Activated naive CD4-positive, alpha-beta T cell treated with anti-CD3 and anti-CD28 coated beads for 36 hours (primary cell): Measurements from ENCODE around the gene GNA15. TPM values are rescaled to one million over a fixed set of nuclear protein-coding genes. Genes with fewer than 3 reads are reported as not detected.
A peak's percentile ranks its signal among the peaks of the same experiment; 100 is the strongest.

Experiments used
- CTCF ChIA-PET: fragments of 350-600 bp; sonication (Branson Sonifier 250); formaldehyde crosslinking; loops from one replicate; lab custom pipeline; 2021; ENCODE audit warnings: antibody characterized with exemption; lab: Charles Lee
- DNase-seq: peaks from one replicate; pipeline ENCODE4 v3.0.0-alpha.2; 2020
- H3K27ac Mint-ChIP-seq: one replicate; pipeline ENCODE4 v1.8.0; 2021; ENCODE audit warnings: mild to moderate bottlenecking, mixed read lengths
- H3K27me3 Mint-ChIP-seq: one replicate; pipeline ENCODE4 v1.8.0; 2021; ENCODE audit warnings: low read depth, mixed read lengths
- H3K36me3 Mint-ChIP-seq: one replicate; pipeline ENCODE4 v1.8.0; 2021; ENCODE audit warnings: low read depth, mixed read lengths
- H3K4me1 Mint-ChIP-seq: one replicate; pipeline ENCODE4 v1.8.0; 2021; ENCODE audit warnings: low read depth, mixed read lengths
- H3K4me3 Mint-ChIP-seq: one replicate; pipeline ENCODE4 v1.8.0; 2021; ENCODE audit warnings: mild to moderate bottlenecking, moderate library complexity, mixed read lengths
- H3K9me3 Mint-ChIP-seq: one replicate; pipeline ENCODE4 v1.8.0; 2021; ENCODE audit warnings: mixed read lengths
- intact Hi-C: fragments of 100-400 bp; cut with micrococcal nuclease; formaldehyde crosslinking; loops from one replicate; pipeline ENCODE4 v1.15.1; 2023
- total RNA-seq, 2 experiments: library from RNA; stranded (reverse); gene quantifications; one replicate each; pipeline ENCODE4 v1.2.3, GENCODE V29; 2021

GNA15 gene
- total RNA-seq, 2 experiments from 2014 or later: 26.6 to 28.4 TPM

GRCh38 chr19:3118232-3119070 is 17.4 kb upstream of the GNA15 start:
- H3K27me3 Mint-ChIP-seq: no peaks in the 10 kb centered on the region
- H3K27ac Mint-ChIP-seq: no peak overlapping the region
- intact Hi-C loops: no loop called here
- no peak overlapping the region for H3K4me3 Mint-ChIP-seq
- CTCF ChIA-PET: interaction anchor here (0.7 kb wide), 1 partner anchor 42 kb away, joined by 3 read pairs; no protein-coding TSS in a partner anchor
- no peaks in the 10 kb centered on the region for H3K9me3 Mint-ChIP-seq
- no peak for DNase-seq
- no peaks in the 10 kb centered on the region for H3K36me3 Mint-ChIP-seq
- no peaks in the 10 kb centered on the region for H3K4me1 Mint-ChIP-seq

DNA sequence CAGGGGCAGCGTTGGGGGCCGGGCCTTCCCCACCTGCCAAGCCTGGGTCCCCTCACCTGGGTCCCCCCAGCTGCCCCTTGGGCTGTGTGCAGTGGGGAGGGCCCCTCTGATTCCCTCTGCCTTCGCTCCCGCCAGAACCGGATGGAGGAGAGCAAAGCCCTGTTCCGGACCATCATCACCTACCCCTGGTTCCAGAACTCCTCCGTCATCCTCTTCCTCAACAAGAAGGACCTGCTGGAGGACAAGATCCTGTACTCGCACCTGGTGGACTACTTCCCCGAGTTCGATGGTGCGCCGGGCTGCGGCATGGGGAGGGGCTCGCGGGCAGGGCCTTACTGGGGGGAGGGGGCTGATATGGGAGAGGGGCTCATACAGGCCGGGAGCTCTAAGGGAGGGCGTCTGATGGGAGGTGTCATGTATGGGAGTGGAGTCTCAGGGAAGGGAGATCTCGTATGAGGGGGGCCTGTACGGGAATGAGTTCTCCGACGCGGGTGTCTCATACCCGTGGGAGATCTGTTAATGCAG is 16.7 kb upstream of the GNA15 start:
- intact Hi-C loops: no loop called here
- CTCF ChIA-PET: no interaction called here
- H3K27me3 Mint-ChIP-seq: no peaks in the 10 kb centered on the region
- H3K27ac Mint-ChIP-seq: no peak overlapping the region
- H3K4me1 Mint-ChIP-seq: no peaks in the 10 kb centered on the region
- no peak overlapping the region for H3K4me3 Mint-ChIP-seq
- no peak for DNase-seq
- H3K36me3 Mint-ChIP-seq: no peaks in the 10 kb centered on the region
- H3K9me3 Mint-ChIP-seq: no peaks in the 10 kb centered on the region

- H3K4me1 Mint-ChIP-seq: no peaks in the 10 kb centered on the region
- no peaks in the 10 kb centered on the region for H3K27me3 Mint-ChIP-seq
- no peaks in the 10 kb centered on the region for H3K36me3 Mint-ChIP-seq
- no peak overlapping the region for H3K27ac Mint-ChIP-seq
- intact Hi-C loops: no loop called here
- no peaks in the 10 kb centered on the region for H3K9me3 Mint-ChIP-seq
- no peak for DNase-seq
- no peak overlapping the region for H3K4me3 Mint-ChIP-seq
- CTCF ChIA-PET: no interaction called here
These were observed 16.0 kb upstream of the GNA15 start for GRCh38 chr19:3119693-3120380.

GRCh38 chr19:3120611-3121276 is 15.1 kb upstream of the GNA15 start:
- no peaks in the 10 kb centered on the region for H3K36me3 Mint-ChIP-seq
- H3K4me3 Mint-ChIP-seq: no peak overlapping the region
- DNase-seq: no peak
- H3K9me3 Mint-ChIP-seq: no peaks in the 10 kb centered on the region
- CTCF ChIA-PET: no interaction called here
- no peaks in the 10 kb centered on the region for H3K4me1 Mint-ChIP-seq
- no peak overlapping the region for H3K27ac Mint-ChIP-seq
- H3K27me3 Mint-ChIP-seq: no peaks in the 10 kb centered on the region
- intact Hi-C loops: no loop called here

DNA sequence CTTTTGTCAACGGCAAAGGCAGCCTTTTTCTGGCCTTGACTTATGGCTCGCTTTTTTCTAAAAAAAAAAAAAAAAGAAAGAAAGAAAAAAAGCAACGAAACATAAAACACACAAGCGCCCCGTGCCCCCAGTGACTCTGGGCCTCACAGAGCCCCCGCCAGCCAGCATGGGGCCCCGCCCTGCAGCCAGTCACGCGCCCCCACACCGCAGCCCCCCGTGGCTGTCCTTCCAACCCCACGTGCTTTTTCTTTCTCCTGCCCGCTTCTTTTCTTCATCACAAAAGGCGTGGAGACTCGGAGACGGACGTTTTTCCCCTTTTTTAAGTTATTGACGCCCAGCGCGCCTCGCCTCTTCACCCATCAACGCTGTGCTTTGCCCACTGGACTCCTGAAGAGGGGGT is 14.4 kb upstream of the GNA15 start:
- Mint-ChIP-seq H3K4me3 (no peak overlapping the region), H3K36me3 (no peaks in the 10 kb centered on the region), H3K27me3 (no peaks in the 10 kb centered on the region), H3K9me3 (no peaks in the 10 kb centered on the region), H3K27ac (no peak overlapping the region), H3K4me1 (no peaks in the 10 kb centered on the region)
- CTCF ChIA-PET: no interaction called here
- intact Hi-C loops: no loop called here
- DNase-seq: no peak

- CTCF ChIA-PET: no interaction called here
These were observed 13.9 kb upstream of the GNA15 start for GRCh38 chr19:3121821-3122511.

DNA sequence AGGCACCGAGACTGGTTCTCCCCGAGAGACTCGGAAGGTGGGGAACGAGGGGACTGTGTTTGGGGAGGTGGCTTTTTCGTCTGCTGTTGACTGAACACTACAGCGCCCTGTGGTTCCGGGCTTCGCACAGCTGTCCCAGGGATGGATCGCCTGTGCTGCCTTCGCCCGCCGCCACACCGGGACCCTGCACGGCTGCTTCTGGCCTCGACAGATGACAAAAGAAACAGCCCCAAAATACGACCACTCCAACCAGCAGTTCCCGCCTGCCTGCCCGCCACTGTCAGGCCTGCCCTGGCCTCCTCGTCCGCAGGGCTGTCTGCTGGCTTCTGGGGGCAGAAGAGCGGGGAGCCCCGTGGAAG is 13.3 kb upstream of the GNA15 start:
- no peak for DNase-seq
- no peaks in the 10 kb centered on the region for H3K9me3 Mint-ChIP-seq
- no peak overlapping the region for H3K27ac Mint-ChIP-seq
- H3K4me1 Mint-ChIP-seq: no peaks in the 10 kb centered on the region
- no peaks in the 10 kb centered on the region for H3K36me3 Mint-ChIP-seq
- no peaks in the 10 kb centered on the region for H3K27me3 Mint-ChIP-seq
- H3K4me3 Mint-ChIP-seq: no peak overlapping the region
- intact Hi-C loops: no loop called here
- CTCF ChIA-PET: no interaction called here

More at GRCh38 chr19:3121821-3122511, 13.9 kb upstream of the GNA15 start:
- DNase-seq: no peak
- Mint-ChIP-seq H3K9me3 (no peaks in the 10 kb centered on the region), H3K27ac (no peak overlapping the region), H3K36me3 (no peaks in the 10 kb centered on the region), H3K27me3 (no peaks in the 10 kb centered on the region), H3K4me3 (no peak overlapping the region), H3K4me1 (no peaks in the 10 kb centered on the region)
- intact Hi-C loops: no loop called here

- H3K4me3 Mint-ChIP-seq: no peak overlapping the region
- no peak for DNase-seq
- no peaks in the 10 kb centered on the region for H3K9me3 Mint-ChIP-seq
- H3K4me1 Mint-ChIP-seq: no peaks in the 10 kb centered on the region
- no peaks in the 10 kb centered on the region for H3K27me3 Mint-ChIP-seq
- H3K27ac Mint-ChIP-seq: no peak overlapping the region
- no peaks in the 10 kb centered on the region for H3K36me3 Mint-ChIP-seq
- CTCF ChIA-PET: no interaction called here
- intact Hi-C loops: no loop called here
These were observed 12.6 kb upstream of the GNA15 start for GRCh38 chr19:3123088-3123721.

- H3K4me1 Mint-ChIP-seq: peaks cover under 1% of the 10 kb centered on the region
- no peak for DNase-seq
- H3K9me3 Mint-ChIP-seq: no peaks in the 10 kb centered on the region
- no peaks in the 10 kb centered on the region for H3K27me3 Mint-ChIP-seq
- no peak overlapping the region for H3K4me3 Mint-ChIP-seq
- H3K36me3 Mint-ChIP-seq: no peaks in the 10 kb centered on the region
- CTCF ChIA-PET: interaction anchor here (0.5 to 1.4 kb wide), 4 partner anchors 34 to 172 kb away, joined by 3 to 5 read pairs (median 3); no protein-coding TSS in a partner anchor
- intact Hi-C loops: no loop called here
- H3K27ac Mint-ChIP-seq: no peak overlapping the region
These were observed 11.9 kb upstream of the GNA15 start for GRCh38 chr19:3123956-3124355.

DNA sequence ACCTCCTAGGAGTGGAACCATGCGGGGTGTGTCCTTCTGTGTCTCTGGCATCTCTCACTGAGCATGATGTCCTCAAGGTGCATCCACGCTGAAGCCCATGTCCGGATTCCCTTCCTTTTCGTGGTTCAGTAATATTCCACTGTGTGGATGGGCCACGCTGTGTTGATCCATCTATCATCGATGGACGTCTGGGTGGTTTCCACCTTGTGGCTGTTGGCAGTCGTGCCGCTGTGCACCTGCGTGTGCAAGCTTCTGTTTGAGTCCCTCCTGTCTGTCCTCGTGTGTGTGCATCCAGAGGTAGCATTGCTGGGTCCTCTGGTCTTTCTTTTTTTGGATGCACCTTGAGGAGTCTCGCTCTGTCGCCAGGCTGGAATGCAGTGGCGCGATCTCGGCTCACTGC is 11.2 kb upstream of the GNA15 start:
- H3K4me1 Mint-ChIP-seq: peaks cover 4% of the 10 kb centered on the region
- H3K27me3 Mint-ChIP-seq: no peaks in the 10 kb centered on the region
- intact Hi-C loops: no loop called here
- no peaks in the 10 kb centered on the region for H3K9me3 Mint-ChIP-seq
- CTCF ChIA-PET: interaction anchor here (0.6 to 2.5 kb wide), 8 partner anchors 17 to 276 kb away, joined by 3 to 8 read pairs (median 4); no protein-coding TSS in a partner anchor
- no peak overlapping the region for H3K27ac Mint-ChIP-seq
- no peaks in the 10 kb centered on the region for H3K36me3 Mint-ChIP-seq
- no peak for DNase-seq
- no peak overlapping the region for H3K4me3 Mint-ChIP-seq

DNA sequence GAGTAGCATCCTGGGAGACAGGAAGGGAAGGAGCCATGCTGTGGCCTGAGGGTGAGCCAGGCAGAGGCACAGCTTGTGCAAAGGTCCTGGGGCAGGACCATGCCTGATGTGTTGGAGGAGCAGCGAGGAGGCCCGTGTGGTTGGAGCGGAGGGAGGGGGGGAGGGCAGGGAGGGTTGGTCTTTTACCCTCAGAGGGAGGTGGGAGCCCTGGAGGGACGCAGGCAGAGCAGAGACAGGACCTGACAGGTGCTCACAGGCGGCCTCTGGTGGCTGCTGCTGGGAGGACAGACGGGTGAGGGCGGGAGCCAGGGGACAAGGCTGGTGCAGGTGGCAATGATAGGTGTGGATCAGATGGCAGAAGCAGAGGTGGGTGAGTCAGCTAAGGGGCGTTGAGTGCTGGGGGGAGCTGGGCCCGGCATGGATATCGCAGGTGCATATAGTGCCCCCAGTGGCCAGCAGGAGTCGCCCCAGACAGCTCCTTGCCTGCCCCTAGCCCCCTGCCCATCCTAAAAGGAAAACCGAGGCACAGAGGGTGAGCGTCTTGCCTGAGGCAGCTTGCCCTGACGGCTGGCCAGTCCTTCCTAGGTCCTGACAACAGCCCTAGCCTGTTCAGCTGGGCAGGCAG is 9.8 kb upstream of the GNA15 start:
- H3K27me3 Mint-ChIP-seq: no peaks in the 10 kb centered on the region
- CTCF ChIA-PET: interaction anchor here (0.5 to 2.5 kb wide), 12 partner anchors 13 to 175 kb away, joined by 3 to 8 read pairs (median 4); no protein-coding TSS in a partner anchor
- DNase-seq: peak; percentile 73
- H3K27ac Mint-ChIP-seq: no peak overlapping the region
- intact Hi-C loops: no loop called here
- H3K36me3 Mint-ChIP-seq: no peaks in the 10 kb centered on the region
- H3K9me3 Mint-ChIP-seq: no peaks in the 10 kb centered on the region
- H3K4me1 Mint-ChIP-seq: peaks cover 4% of the 10 kb centered on the region
- no peak overlapping the region for H3K4me3 Mint-ChIP-seq
